Lower leg skin (tissue), 3 donors: ENCODE measurements around the gene MACROD1.

Experiments
- CTCF ChIP-seq, 3 donors: fragments of 450-650 bp; IDR thresholded peaks; one replicate each; pipeline ENCODE4 v1.5.1; 2016; ENCODE audit warnings: antibody characterized with exemption in 3 of 3, mild to moderate bottlenecking in 3 of 3, moderate library complexity in 2 of 3
- POLR2A ChIP-seq, 2 donors: fragments of 450-650 bp; IDR thresholded peaks; one replicate each; pipeline ENCODE4 v1.6.1; 2016 to 2017; ENCODE audit warnings: antibody characterized with exemption in 2 of 2, mild to moderate bottlenecking in 1 of 2, moderate library complexity in 1 of 2

- TF ChIP-seq CTCF (IDR thresholded peaks at IDR 0.05): no peak
- TF ChIP-seq POLR2A (IDR thresholded peaks at IDR 0.05): no peak
Measured at GRCh38 chr11:64007629-64008282, 158.2 kb downstream of the MACROD1 start.
